HEK293 (cell line): Measurements from ENCODE around the gene RCN2.

Experiments used
- CTCF ChIA-PET: fragments of 350-600 bp; formaldehyde crosslinking; extraction: SDS; loops from one replicate; lab custom pipeline; 2021; ENCODE audit warnings: antibody characterized with exemption; lab: Yijun Ruan, JAX
- POLR2A ChIA-PET: fragments of 300-600 bp; formaldehyde crosslinking; extraction: SDS; loops from one replicate; lab custom pipeline; 2020; ENCODE audit warnings: antibody characterized with exemption, inconsistent platforms; lab: Yijun Ruan, JAX
- H3K27ac ChIP-seq: fragments of 200-500 bp; sonication (Bioruptor generic); 2 replicates; pipeline ENCODE4 v1.5.1; 2014; ENCODE audit warnings: low read depth, low read length, control low read depth, inconsistent platforms; ENCODE audit errors: extremely low read depth
- H3K36me3 ChIP-seq, 2 experiments: fragments of 200-500 bp in 1 of 2; sonication (Bioruptor generic) in 1 of 2; 1 replicate in 1 of 2; 2 replicates in 1 of 2; pipeline ENCODE4 v1.5.1; 2014 to 2017; ENCODE audit warnings: inconsistent platforms in 2 of 2, low read length in 2 of 2; ENCODE audit not compliant: control insufficient read depth in 2 of 2, insufficient read depth in 1 of 2
- H3K4me1 ChIP-seq: fragments of 200-500 bp; sonication (Bioruptor generic); 2 replicates; pipeline ENCODE4 v1.5.1; 2014; ENCODE audit warnings: mild to moderate bottlenecking, low read length, inconsistent platforms; ENCODE audit not compliant: control insufficient read depth, insufficient read depth
- H3K4me3 ChIP-seq: 2 replicates; pipeline ENCODE4 v1.5.1; 2011; ENCODE audit warnings: low read depth, mild to moderate bottlenecking, control low read depth, low read length, moderate library complexity
- H3K9me3 ChIP-seq: fragments of 200-500 bp; sonication (Bioruptor generic); 2 replicates; pipeline ENCODE4 v1.5.1; 2014; ENCODE audit warnings: low read depth, low read length, inconsistent platforms; ENCODE audit not compliant: control insufficient read depth, insufficient read depth
- EGR2 ChIP-seq: fragments of 450-650 bp; formaldehyde crosslinking; IDR thresholded peaks from 2 replicates; pipeline ENCODE4 v1.5.1; 2016; ENCODE audit warnings: low read depth, missing biosample characterization, missing genetic modification characterization
- GLI2 ChIP-seq: fragments of 450-650 bp; formaldehyde crosslinking; IDR thresholded peaks from 2 replicates; pipeline ENCODE4; 2017; ENCODE audit warnings: missing biosample characterization, missing genetic modification characterization, low read depth, borderline replicate concordance
- GLIS1 ChIP-seq: fragments of 450-650 bp; formaldehyde crosslinking; IDR thresholded peaks from 2 replicates; pipeline ENCODE4 v1.5.1; 2016; ENCODE audit warnings: missing biosample characterization, missing genetic modification characterization
- KLF7 ChIP-seq: fragments of 450-650 bp; formaldehyde crosslinking; IDR thresholded peaks from 2 replicates; pipeline ENCODE4 v1.5.1; 2016; ENCODE audit warnings: missing biosample characterization, missing genetic modification characterization, borderline replicate concordance
- KLF9 ChIP-seq: fragments of 450-650 bp; formaldehyde crosslinking; IDR thresholded peaks from 2 replicates; pipeline ENCODE4 v1.5.1; 2016; ENCODE audit warnings: missing biosample characterization, missing genetic modification characterization, low read depth
- MYNN ChIP-seq: fragments of 450-650 bp; formaldehyde crosslinking; IDR thresholded peaks from 2 replicates; pipeline ENCODE4 v1.5.1; 2016; ENCODE audit warnings: missing biosample characterization, missing genetic modification characterization, borderline replicate concordance
- SCRT2 ChIP-seq: fragments of 450-650 bp; formaldehyde crosslinking; IDR thresholded peaks from 2 replicates; pipeline ENCODE4 v1.5.1; 2016; ENCODE audit warnings: missing biosample characterization, missing genetic modification characterization
- ZNF140 ChIP-seq: fragments of 450-650 bp; formaldehyde crosslinking; IDR thresholded peaks from 2 replicates; pipeline ENCODE4 v1.5.1; 2016; ENCODE audit warnings: missing biosample characterization, missing genetic modification characterization
- ZNF202 ChIP-seq: fragments of 450-650 bp; formaldehyde crosslinking; IDR thresholded peaks from 2 replicates; pipeline ENCODE4 v1.5.1; 2016; ENCODE audit warnings: missing biosample characterization, missing genetic modification characterization, borderline replicate concordance
- ZNF223 ChIP-seq: fragments of 450-650 bp; formaldehyde crosslinking; IDR thresholded peaks from 2 replicates; pipeline ENCODE4 v1.5.1; 2016; ENCODE audit warnings: missing biosample characterization, missing genetic modification characterization
- ZNF292 ChIP-seq: fragments of 450-650 bp; formaldehyde crosslinking; IDR thresholded peaks from 2 replicates; pipeline ENCODE4 v1.5.1; 2016; ENCODE audit warnings: low read depth, missing biosample characterization, missing genetic modification characterization, borderline replicate concordance
- ZNF426 ChIP-seq: fragments of 450-650 bp; formaldehyde crosslinking; IDR thresholded peaks from 2 replicates; pipeline ENCODE4 v1.5.1; 2017; ENCODE audit warnings: missing biosample characterization, missing genetic modification characterization, mild to moderate bottlenecking, inconsistent platforms, moderate library complexity
- ZNF514 ChIP-seq: fragments of 450-650 bp; formaldehyde crosslinking; IDR thresholded peaks from 2 replicates; pipeline ENCODE4 v1.5.1; 2016; ENCODE audit warnings: missing biosample characterization, missing genetic modification characterization
- ZNF580 ChIP-seq: fragments of 450-650 bp; formaldehyde crosslinking; IDR thresholded peaks from 2 replicates; pipeline ENCODE4 v1.5.1; 2016; ENCODE audit warnings: missing biosample characterization, missing genetic modification characterization
- ZNF621 ChIP-seq: fragments of 450-650 bp; formaldehyde crosslinking; IDR thresholded peaks from 2 replicates; pipeline ENCODE4 v1.5.1; 2017; ENCODE audit warnings: missing biosample characterization, missing genetic modification characterization
- ZNF658 ChIP-seq: fragments of 450-650 bp; formaldehyde crosslinking; IDR thresholded peaks from 2 replicates; pipeline ENCODE4; 2016; ENCODE audit warnings: missing biosample characterization, missing genetic modification characterization
- ZNF707 ChIP-seq: fragments of 450-650 bp; formaldehyde crosslinking; IDR thresholded peaks from 2 replicates; pipeline ENCODE4 v1.5.1; 2016; ENCODE audit warnings: missing biosample characterization, missing genetic modification characterization
- ZNF747 ChIP-seq: fragments of 450-650 bp; formaldehyde crosslinking; IDR thresholded peaks from 2 replicates; pipeline ENCODE4 v1.5.1; 2016; ENCODE audit warnings: missing biosample characterization, missing genetic modification characterization
- ZNF837 ChIP-seq: fragments of 450-650 bp; formaldehyde crosslinking; IDR thresholded peaks from 2 replicates; pipeline ENCODE4 v1.5.1; 2016; ENCODE audit warnings: missing biosample characterization, missing genetic modification characterization
- TF ChIP-seq, protein P1 (sequence below): fragments of 450-650 bp; formaldehyde crosslinking; IDR thresholded peaks from 2 replicates; pipeline ENCODE4 v1.5.1; 2016; ENCODE audit warnings: missing biosample characterization, missing genetic modification characterization
- TF ChIP-seq, protein P2 (sequence below): fragments of 450-650 bp; formaldehyde crosslinking; IDR thresholded peaks from 2 replicates; pipeline ENCODE4 v1.5.0; 2017; ENCODE audit warnings: missing biosample characterization, missing genetic modification characterization, borderline replicate concordance

The RCN2 gene

GRCh38 chr15:76976572-76977270 is 45.2 kb downstream of the RCN2 start (continued):
- no peak for TF ChIP-seq ZNF837 (tag by site-specific recombination)
- no peak for TF ChIP-seq ZNF514 (tag by site-specific recombination)

DNA sequence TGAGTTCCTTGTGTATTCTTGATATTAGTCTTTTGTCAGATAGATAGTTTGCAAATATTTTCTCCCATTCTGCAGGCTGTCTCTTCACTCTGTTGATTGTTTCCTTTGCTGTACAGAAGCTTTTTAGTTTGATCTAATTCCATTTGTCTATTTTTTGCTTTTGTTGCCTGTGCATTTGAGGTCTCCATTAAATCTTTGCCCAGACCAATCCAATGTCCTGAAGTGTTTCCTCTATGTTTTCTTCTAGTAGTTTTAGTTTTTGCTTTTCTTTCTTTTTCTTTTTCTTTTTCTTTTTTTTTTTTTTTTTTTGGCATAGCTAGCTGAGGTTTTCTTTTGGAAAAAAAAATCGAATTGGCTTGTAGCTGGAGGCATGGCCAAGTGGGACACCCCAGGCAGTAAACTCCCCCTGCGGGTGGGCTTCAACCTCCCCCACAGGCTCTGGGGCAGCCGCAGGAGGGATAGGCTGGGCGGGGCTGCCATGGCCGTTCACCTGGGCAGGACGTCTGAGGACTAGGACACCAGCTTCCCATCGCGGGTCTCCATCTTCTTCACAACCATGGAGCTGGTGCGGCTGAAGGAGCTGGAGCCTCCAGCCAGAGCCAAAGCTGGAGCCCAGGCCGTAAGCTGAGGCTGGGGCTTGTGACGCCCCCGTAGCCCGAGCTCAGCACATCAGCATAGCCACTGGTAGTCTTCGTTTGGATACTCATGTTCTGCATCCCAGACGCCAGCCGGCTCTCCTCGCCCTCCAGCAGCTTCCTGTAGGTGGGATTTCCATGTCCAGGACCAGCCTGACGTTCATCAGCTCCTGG is 47.2 kb downstream of the RCN2 start:
- Histone ChIP-seq H3K9me3 (no peaks in the 10 kb centered on the region), H3K4me1 (no peaks in the 10 kb centered on the region), H3K27ac (no peak overlapping the region), H3K36me3 (no peaks in the 10 kb centered on the region), H3K4me3 (no peak overlapping the region)
- ChIA-PET CTCF (interaction anchor here (0.7 to 1.4 kb wide), 3 partner anchors 8 to 46 kb away, joined by 3 to 6 read pairs (median 5); no protein-coding TSS in a partner anchor), POLR2A (interaction anchor here (0.6 kb wide), 1 partner anchor 71 kb away, joined by 9 read pairs; no protein-coding TSS in a partner anchor)
- TF ChIP-seq ZNF580 (tag by site-specific recombination) (no peak), KLF9 (tag by site-specific recombination) (no peak), ZNF292 (no peak), EGR2 (tag by site-specific recombination) (no peak), ZNF140 (tag by site-specific recombination) (no peak), ZNF202 (tag by site-specific recombination) (no peak), ZNF747 (no peak), KLF7 (tag by site-specific recombination) (no peak), ZNF621 (tag by site-specific recombination) (no peak)

GRCh38 chr15:76979331-76979925 is 47.9 kb downstream of the RCN2 start:
- no peak overlapping the region for H3K4me3 ChIP-seq
- TF ChIP-seq ZNF658 (tag by site-specific recombination) (no peak), GLIS1 (tag by site-specific recombination) (no peak), ZNF426 (tag by site-specific recombination) (no peak), ZNF223 (tag by site-specific recombination) (no peak), MYNN (tag by site-specific recombination) (no peak), SCRT2 (tag by site-specific recombination) (no peak), GLI2 (tag by site-specific recombination) (no peak), ZNF707 (tag by site-specific recombination) (no peak)
- TF ChIP-seq, protein P1, sequence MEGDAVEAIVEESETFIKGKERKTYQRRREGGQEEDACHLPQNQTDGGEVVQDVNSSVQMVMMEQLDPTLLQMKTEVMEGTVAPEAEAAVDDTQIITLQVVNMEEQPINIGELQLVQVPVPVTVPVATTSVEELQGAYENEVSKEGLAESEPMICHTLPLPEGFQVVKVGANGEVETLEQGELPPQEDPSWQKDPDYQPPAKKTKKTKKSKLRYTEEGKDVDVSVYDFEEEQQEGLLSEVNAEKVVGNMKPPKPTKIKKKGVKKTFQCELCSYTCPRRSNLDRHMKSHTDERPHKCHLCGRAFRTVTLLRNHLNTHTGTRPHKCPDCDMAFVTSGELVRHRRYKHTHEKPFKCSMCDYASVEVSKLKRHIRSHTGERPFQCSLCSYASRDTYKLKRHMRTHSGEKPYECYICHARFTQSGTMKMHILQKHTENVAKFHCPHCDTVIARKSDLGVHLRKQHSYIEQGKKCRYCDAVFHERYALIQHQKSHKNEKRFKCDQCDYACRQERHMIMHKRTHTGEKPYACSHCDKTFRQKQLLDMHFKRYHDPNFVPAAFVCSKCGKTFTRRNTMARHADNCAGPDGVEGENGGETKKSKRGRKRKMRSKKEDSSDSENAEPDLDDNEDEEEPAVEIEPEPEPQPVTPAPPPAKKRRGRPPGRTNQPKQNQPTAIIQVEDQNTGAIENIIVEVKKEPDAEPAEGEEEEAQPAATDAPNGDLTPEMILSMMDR (tag by site-specific recombination), result no peak
- TF ChIP-seq, protein P2, sequence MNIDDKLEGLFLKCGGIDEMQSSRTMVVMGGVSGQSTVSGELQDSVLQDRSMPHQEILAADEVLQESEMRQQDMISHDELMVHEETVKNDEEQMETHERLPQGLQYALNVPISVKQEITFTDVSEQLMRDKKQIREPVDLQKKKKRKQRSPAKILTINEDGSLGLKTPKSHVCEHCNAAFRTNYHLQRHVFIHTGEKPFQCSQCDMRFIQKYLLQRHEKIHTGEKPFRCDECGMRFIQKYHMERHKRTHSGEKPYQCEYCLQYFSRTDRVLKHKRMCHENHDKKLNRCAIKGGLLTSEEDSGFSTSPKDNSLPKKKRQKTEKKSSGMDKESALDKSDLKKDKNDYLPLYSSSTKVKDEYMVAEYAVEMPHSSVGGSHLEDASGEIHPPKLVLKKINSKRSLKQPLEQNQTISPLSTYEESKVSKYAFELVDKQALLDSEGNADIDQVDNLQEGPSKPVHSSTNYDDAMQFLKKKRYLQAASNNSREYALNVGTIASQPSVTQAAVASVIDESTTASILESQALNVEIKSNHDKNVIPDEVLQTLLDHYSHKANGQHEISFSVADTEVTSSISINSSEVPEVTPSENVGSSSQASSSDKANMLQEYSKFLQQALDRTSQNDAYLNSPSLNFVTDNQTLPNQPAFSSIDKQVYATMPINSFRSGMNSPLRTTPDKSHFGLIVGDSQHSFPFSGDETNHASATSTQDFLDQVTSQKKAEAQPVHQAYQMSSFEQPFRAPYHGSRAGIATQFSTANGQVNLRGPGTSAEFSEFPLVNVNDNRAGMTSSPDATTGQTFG, result no peak
- H3K9me3 ChIP-seq, result no peaks in the 10 kb centered on the region
- no peak overlapping the region for H3K27ac ChIP-seq
- H3K4me1 ChIP-seq, result no peaks in the 10 kb centered on the region
- no peaks in the 10 kb centered on the region for H3K36me3 ChIP-seq
- ChIA-PET POLR2A (interaction anchor here (0.6 kb wide), 1 partner anchor 72 kb away, joined by 9 read pairs; no protein-coding TSS in a partner anchor), CTCF (no interaction called here)
